ENCODE results near the gene OAS3.
"Not testable (repeated sequence)": the region's sequence is repeated elsewhere in the genome, so short reads cannot be mapped to it uniquely, and the experiment has no call there.

The OAS3 gene

DNA sequence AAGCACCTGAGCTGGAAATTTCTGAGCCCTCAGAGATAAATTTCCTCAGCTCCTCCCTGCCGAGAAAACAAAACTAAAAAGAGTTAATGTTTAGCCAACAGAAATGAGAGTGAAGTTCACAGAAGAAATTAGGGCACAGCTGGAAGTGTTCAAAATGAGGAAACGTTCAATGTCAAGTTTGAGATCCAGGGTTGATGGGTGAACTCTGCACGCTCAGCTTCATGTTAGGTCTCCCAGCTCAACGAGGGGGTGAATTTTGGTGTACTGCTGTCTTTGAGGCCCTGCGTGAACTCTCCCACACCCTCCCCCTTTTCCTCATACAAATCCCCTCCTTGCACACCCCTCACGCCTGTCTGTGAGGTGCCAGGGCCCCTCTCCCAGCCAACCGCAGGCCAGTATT lies 13.3 kb upstream of the OAS3 start:
- no peak for DNase-seq (ENCODE audit: low read depth)

- DNase-seq (ENCODE audit: low read depth) = not testable (repeated sequence)
These were observed 11.7 kb upstream of the OAS3 start for GRCh38 chr12:112926416-112927033.

DNA sequence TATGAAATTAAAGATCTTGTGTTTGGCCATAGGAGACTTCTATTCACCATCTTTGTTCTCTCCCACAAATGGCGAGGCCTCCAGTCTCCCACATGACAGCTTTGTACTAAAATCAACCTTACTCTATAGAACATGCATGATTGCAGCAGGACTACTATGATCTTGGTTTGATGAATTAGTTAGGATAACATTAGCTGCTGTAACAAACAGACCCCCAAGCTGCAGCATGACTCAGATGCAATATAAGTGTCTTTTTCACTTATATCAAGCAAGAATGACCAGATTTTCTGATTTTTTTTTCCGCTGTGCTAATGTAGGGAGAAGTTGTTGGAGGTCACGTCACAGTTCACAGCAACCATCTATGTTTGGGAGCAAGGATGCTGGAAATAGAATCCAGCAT lies 10.8 kb upstream of the OAS3 start:
- DNase-seq (ENCODE audit: low read depth) = no peak

- no peak for DNase-seq (ENCODE audit: low read depth)
These were observed 10.3 kb upstream of the OAS3 start for GRCh38 chr12:112927925-112928324.

DNA sequence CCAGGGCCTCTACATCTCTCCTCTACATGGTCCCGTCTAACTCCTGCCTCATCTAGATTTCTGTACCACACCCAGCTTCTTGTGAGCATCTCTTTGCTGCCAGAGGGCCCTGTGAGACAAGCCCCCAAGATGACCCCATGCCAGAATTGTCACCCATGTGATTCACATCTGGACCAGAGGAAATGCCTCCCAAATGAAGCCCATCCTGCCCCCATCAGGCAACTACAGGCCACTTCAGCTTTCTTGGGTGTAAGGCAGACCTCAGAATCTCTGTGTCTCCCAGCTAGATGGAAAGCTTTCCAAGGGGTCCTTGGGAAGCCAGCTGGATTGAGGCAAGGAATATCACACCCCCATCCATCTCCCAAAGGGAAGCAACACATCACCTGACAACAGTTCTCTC lies 9.3 kb upstream of the OAS3 start:
- no peak for DNase-seq (ENCODE audit: low read depth)

- DNase-seq (ENCODE audit: low read depth) = no peak
These were observed 8.6 kb upstream of the OAS3 start for GRCh38 chr12:112929715-112930114.

- DNase-seq (ENCODE audit: low read depth) = no peak
These were observed 7.9 kb upstream of the OAS3 start for GRCh38 chr12:112930350-112930749.

DNA sequence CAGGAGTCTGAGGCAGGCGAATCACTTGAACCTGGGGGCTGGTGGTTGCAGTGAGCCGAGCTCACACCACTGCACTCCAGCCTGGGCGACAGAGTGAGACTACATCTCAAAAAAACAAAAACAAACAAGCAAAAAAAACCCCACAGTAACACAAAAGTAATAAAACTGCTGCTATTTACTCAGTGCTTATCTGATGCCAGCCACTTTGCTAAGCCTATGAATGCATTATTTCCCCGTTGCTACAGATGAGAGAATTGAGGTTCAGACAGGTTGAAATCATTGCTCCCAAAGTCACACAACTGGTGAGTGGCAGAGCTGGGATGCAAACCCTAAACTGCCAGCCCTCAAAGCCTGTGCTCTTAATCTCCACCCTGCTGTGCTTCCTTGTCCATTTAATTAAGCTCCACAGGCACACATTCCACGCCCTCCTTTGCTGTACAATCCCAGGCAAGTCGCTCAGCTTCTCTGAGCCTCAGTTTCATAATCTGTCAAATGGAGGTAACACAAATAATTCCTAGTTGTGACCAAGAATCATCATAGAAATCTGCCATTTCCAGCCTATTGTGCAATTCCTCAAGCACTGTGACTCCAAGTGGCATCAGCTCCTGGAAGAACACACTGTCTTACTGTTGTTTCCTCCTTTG lies 5.7 kb upstream of the OAS3 start:
- no peak for DNase-seq (ENCODE audit: low read depth)

- DNase-seq (ENCODE audit: low read depth) = no peak
These were observed 5.2 kb upstream of the OAS3 start for GRCh38 chr12:112933129-112933505.

DNA sequence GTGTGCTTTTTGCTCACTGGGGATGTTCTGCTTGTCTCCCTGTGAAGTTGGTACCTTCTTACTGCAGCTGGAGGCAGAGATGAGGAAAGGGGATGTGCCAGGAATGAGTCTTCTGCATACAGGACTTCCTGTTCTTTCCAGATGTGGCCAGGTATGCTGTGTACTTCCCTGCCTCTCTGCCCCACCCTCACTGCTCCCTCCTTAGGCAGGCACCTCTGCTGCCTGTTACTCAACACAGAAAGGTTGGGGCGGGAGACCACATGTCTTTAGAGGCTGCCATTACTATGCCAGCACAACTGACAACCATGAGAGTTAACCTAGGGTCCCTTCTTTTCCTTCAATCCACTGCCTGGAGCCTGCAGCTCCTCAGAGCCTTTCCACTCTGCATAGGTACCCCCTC lies 2.0 kb upstream of the OAS3 start:
- DNase-seq (ENCODE audit: low read depth) = no peak

DNA sequence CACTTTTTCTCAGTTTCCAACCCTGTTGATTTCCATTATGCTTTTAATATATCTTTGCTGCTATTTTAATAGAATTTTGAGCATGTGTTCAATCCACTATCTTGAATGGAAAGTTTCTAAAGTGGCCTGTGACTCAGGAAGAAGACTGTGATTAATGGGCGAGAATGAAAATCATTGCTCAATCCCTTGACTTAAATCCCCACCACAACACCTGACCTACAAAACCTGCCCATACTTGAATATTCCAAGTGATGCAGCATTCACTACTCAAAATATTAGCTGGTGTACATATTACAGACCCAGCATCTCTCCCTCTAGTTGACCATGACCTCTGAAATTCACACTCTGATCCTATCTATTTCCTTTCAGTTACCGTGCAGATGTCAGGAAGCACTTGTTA lies 1.3 kb upstream of the OAS3 start:
- DNase-seq (ENCODE audit: low read depth) = no peak

DNA sequence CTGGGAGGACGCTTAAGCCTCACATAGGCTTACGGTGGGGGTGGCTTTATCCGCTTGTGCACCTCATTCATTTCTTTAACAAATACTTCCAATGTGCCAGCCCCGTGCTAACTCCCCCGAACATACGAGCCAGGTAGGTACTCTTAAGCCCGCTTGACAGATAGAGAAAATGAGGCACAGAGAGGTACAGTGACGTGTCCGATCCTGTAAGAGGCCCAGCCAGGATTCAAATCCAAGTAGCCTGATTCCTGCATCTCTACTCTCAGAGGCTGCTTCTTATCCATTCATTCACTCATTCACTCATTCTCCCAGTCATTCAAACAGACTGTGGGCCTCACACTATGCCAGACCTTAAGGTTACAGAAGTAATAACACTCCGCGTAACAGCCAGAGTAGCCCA lies 477 bp downstream of the OAS3 start:
- DNase-seq (ENCODE audit: low read depth) = no peak

DNA sequence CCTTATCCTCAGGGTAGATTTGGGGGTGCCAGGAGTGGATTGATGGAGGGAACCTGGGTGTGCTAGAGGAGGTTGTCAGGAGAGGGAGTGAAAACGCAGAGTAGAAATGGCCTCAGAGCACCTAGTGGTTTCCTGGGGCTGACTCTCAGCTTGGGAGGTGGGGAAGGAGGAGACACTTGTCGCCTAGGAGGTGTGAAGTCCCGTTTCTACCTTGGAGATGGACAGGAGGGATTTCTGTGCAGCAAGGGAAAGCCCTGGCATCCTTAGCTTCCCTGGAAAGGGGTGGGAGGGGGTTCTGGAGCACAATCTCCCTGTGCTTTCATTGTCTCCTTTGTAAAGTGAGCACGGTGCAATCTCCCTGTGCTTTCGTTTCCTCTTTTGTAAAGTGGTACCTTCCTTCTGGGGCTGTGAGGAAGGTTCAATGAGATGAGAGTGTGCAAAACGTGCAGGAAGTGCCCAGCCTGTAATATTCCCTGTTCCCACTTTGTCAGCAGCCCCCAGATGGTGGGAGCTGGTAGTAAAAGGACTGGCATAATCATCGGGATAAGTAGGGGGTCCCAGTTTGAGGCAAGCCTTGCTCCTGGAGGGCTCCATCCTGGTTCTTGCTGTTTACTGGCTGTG lies 1.6 kb downstream of the OAS3 start:
- DNase-seq (ENCODE audit: low read depth) = no peak

DNA sequence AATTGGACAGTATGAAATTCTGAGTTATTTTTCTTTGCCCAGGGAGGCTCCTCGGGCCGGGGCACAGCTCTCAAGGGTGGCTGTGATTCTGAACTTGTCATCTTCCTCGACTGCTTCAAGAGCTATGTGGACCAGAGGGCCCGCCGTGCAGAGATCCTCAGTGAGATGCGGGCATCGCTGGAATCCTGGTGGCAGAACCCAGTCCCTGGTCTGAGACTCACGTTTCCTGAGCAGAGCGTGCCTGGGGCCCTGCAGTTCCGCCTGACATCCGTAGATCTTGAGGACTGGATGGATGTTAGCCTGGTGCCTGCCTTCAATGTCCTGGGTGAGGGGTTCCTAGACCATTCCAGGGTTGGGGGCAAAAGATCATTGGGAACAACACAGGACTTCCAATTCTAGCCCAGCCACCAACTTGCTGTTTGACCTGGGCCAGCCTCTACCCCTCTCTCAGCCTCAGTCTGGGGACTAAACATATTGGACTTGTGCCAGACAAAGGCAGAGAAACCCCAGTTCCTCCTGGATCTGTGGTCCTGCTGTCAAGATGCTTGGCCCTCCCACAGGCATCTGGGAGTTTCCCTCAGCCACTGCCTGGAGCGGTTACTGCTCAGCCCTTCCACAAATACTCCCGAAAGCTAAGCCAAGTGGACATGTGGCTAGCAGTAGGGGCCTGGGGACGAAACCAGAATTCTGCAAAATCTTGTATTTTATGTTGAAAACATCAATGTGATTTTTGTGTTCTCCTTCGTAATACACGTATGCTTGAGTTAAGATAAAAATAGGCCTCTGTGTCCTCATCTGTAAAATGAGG lies 3.5 kb downstream of the OAS3 start:
- DNase-seq (ENCODE audit: low read depth) = no peak

- no peak for DNase-seq (ENCODE audit: low read depth)
These were observed 4.3 kb downstream of the OAS3 start for GRCh38 chr12:112942572-112942971.

- DNase-seq (ENCODE audit: low read depth) = no peak
These were observed 5.9 kb downstream of the OAS3 start for GRCh38 chr12:112944024-112944690.

- DNase-seq (ENCODE audit: low read depth) = no peak
These were observed 7.2 kb downstream of the OAS3 start for GRCh38 chr12:112945515-112945914.

GRCh38 chr12:112946236-112947000 lies 8.1 kb downstream of the OAS3 start:
- no peak for DNase-seq (ENCODE audit: low read depth)

DNA sequence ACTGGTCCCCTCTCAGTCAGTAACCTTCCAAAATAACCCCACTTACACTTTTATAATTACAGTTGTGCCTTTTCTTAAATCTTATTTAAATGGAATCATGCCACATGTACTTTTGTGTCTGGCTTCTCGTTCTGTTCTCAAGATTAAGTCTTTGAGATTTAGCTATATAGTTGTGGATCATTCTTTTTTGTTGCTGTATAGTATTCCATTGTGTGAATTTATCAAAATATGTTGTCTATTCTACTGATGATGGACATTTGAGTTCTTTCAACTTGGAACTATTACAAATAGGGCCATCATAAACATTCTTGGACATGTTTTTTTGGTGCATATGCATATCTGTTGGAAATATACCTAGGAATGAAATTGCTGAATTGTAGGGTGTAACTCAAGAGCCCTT lies 9.0 kb downstream of the OAS3 start:
- DNase-seq (ENCODE audit: low read depth) = no peak

DNA sequence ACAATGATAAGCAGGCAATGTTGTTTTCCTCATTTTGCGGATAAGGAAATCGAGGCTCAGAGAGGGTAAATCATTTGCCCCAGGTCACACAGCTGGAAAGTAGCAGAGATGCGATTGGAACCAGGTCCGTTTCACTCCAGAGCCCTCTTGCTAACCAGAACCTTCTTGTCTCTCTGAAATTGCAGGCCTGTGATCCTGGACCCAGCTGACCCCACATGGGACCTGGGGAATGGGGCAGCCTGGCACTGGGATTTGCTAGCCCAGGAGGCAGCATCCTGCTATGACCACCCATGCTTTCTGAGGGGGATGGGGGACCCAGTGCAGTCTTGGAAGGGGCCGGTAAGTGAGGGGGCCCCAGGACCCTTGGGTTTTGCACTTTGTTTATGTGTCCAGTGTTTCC lies 9.5 kb downstream of the OAS3 start:
- DNase-seq (ENCODE audit: low read depth) = no peak

DNA sequence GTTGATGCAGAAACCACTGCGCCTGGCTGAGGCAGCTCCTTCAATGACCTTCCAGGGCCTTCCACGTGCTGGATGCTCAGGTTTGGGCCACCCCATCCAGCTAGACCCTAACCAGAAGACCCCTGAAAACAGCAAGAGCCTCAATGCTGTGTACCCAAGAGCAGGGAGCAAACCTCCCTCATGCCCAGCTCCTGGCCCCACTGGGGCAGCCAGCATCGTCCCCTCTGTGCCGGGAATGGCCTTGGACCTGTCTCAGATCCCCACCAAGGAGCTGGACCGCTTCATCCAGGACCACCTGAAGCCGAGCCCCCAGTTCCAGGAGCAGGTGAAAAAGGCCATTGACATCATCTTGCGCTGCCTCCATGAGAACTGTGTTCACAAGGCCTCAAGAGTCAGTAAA lies 10.5 kb downstream of the OAS3 start:
- DNase-seq (ENCODE audit: low read depth) = no peak

DNA sequence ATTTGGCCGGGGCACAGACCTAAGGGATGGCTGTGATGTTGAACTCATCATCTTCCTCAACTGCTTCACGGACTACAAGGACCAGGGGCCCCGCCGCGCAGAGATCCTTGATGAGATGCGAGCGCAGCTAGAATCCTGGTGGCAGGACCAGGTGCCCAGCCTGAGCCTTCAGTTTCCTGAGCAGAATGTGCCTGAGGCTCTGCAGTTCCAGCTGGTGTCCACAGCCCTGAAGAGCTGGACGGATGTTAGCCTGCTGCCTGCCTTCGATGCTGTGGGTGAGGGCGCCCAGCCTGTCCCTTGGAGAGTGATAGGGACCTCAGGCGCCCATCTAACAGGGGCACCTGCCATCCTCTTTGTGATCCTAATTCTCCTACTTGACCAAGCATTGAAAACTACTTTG lies 12.4 kb downstream of the OAS3 start:
- DNase-seq (ENCODE audit: low read depth) = no peak
